AG10803 (cell line): ENCODE data around the gene S1PR3.
A peak's percentile ranks its signal among the peaks of the same experiment; 100 is the strongest.

Source experiments
- DNase-seq: peaks from one replicate; pipeline ENCODE4 v3.0.0; 2010; ENCODE audit warnings: low read depth
- H3K4me3 ChIP-seq: 2 replicates; pipeline ENCODE4 v1.5.1; 2011; ENCODE audit warnings: mild to moderate bottlenecking, low read length, control low read depth
- TF ChIP-seq, protein P1 (sequence below): conservative IDR thresholded peaks from 2 replicates; pipeline ENCODE4 v1.5.1; 2011; ENCODE audit warnings: mild to moderate bottlenecking, low read length, control low read depth, inconsistent platforms

S1PR3 gene

DNA sequence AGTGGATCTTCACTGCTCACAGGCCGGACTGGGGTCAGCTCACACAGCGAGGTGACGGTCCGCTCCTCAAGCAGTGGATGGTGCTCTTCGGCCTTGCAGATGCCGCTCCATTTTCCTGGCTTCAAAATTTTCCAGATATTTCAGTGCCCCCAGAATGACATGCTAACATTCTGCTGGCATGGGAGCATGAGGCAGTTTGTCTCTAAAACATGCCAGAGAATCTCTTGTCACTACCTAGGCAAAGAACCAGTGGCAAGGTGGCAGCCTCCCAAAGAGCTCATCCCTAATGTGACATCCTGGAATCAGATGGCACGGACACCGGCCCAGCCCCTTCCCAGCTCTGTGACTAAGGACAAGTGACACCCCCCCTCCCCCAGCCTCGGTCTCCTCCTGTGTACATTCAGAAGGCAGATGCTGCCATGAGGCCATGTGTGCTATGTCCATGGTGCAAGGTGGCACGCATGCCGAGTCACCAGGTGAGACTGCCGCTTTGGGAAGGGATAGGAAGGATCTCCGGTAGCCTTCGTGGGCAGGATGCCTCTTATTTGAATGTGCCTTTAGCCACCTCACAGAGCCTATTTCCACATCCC lies 2.7 kb downstream of the S1PR3 start:
- DNase-seq, result no peak
- TF ChIP-seq, protein P1, sequence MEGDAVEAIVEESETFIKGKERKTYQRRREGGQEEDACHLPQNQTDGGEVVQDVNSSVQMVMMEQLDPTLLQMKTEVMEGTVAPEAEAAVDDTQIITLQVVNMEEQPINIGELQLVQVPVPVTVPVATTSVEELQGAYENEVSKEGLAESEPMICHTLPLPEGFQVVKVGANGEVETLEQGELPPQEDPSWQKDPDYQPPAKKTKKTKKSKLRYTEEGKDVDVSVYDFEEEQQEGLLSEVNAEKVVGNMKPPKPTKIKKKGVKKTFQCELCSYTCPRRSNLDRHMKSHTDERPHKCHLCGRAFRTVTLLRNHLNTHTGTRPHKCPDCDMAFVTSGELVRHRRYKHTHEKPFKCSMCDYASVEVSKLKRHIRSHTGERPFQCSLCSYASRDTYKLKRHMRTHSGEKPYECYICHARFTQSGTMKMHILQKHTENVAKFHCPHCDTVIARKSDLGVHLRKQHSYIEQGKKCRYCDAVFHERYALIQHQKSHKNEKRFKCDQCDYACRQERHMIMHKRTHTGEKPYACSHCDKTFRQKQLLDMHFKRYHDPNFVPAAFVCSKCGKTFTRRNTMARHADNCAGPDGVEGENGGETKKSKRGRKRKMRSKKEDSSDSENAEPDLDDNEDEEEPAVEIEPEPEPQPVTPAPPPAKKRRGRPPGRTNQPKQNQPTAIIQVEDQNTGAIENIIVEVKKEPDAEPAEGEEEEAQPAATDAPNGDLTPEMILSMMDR, result no peak
- no peak overlapping the region for H3K4me3 ChIP-seq

DNA sequence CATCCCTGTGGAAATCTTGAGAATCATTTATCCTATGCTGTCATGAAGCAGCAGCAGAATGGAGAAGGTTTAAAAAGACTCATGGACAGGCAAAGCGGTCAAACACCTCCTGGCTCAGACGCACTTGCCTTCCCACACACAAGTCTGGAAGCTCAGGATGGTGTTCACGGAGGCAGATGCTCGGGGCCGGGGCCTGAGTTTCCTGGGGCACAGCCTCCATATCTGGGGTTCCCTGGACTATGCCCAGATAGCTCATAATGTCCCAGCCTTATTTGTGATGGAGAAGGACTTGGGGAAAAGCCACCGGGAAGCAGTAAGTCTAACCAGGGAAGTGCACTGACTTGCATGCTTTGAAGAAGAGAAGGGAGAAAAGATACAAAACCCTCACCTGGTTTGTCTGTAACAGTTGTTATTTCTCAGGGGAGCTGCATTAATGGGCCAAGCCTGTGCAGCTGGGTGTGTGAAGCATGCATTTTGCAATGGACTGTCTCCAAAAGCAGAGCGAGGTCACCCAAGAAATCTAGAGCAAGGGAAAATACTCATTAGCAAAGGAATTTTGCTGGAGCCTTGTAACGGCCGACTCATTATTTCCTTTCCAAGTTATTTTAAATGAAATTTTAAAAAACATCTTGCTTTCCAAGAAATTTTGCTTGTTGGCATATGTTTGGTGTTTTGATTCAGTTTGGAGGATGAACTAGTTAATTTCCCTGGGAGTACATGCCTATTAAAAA lies 3.4 kb downstream of the S1PR3 start:
- DNase-seq, result peak; percentile 59
- TF ChIP-seq, protein P1, result no peak
- H3K4me3 ChIP-seq, result no peak overlapping the region

DNA sequence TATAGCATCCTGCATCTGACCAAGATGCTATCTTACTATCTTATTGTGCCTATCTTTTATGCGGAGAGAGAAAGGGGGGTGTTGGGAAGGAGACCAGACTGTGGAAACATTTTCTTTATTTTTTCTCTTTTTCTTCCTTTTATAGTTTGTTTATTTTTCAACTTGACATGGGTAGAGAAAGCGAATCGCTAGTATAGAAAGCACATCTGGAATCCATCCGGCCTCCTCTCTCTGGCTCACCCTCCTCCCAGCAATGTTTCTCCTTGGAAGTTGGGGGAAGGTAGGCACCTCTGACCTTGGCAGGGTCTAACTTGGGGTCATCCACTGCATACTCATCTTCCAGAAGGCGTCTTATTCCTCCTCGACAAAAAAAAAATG lies 3.9 kb downstream of the S1PR3 start:
- no peak overlapping the region for H3K4me3 ChIP-seq
- no peak for DNase-seq
- TF ChIP-seq, protein P1, result no peak

DNA sequence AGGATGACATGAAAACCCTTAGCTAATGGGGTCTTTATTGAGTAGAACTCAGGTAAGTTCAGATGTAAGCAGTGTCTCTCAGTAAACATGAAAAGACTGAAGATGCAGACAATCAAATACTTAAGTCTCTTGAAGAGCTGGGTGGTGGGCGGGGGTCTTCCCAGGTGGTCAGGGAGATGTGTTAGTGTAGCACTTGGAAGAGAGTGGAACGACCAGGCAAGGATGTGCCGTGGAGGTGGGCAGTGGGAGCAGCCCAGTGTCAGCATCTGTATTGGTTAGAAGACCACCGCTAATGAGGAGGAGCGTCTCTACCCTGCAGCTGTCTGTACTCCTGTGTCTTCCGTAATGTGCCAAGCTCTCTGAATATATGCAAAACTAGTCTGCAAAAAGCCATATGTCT lies 4.4 kb downstream of the S1PR3 start:
- DNase-seq, result no peak
- TF ChIP-seq, protein P1, result no peak
- no peak overlapping the region for H3K4me3 ChIP-seq

DNA sequence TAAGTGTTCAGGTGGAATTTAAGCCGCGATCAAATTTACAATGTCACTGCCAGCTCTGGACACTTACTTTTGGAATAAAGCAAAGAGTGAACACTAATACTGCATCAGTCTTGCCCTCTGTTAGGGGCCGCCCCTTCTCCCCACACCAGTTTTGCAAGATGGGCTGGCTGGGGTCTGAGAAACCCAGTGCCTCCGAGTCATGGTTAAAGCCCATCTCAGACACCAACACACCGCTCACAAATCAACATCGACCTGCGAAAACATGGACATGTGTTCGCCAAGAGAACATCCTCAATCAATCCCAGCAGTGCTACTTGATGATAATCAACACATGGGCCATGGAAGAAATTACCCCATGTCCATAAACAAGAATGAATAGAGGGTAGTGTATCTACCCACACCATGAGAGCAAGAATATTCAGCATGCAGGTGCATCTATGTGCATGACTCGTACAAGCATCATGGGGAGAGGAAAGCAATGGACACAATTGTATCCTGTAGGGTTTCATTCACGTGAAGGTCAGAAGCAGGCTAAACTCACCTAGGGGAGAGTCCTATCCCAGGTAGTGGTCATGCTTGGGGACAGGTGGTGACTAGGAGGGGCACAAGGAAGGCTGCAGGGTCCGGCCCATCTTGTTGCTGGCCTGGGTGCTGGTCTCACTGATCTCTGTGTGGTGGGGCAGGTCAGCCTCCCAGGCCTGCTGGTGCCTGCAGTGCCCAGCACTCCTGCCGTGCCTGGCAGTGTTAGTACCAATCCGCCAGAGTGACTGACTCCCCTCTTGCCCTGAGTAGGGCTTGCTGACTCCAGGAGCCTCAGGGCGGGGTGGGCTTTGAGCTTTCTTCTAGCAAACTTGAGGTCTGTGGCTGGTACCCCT lies 5.0 kb downstream of the S1PR3 start:
- DNase-seq, result no peak
- TF ChIP-seq, protein P1, result no peak
- H3K4me3 ChIP-seq, result no peak overlapping the region

DNA sequence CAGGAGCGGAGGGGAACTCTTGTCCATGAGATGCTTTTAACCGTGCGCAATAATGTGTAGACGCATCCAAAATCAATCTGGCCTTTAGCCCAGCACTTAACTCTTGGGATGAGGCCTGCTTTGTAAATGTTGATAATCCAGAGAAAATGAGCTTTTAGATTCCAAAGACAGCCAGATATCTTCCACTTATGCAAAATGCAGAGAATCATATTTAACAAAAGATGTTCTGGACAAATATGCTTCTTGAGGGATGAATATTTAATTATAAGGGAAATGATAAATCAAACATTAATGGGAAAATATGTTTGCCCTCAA lies 5.6 kb downstream of the S1PR3 start:
- no peak for DNase-seq
- TF ChIP-seq, protein P1, result no peak
- no peak overlapping the region for H3K4me3 ChIP-seq
